KMS-11 (cell line): Measurements from ENCODE around the gene KRTAP10-9.

Experiments
- H2AFZ ChIP-seq: fragments of 200-600 bp; sonication (generic); 2 replicates; pipeline ENCODE4 v1.6.1; 2016; ENCODE audit warnings: antibody characterized with exemption, mixed run types, low read depth
- H3K27ac ChIP-seq: fragments of 200-600 bp; sonication (generic); 2 replicates; pipeline ENCODE4 v1.6.1; 2016; ENCODE audit warnings: mild to moderate bottlenecking, mixed run types
- H3K27me3 ChIP-seq: fragments of 200-600 bp; sonication (generic); 2 replicates; pipeline ENCODE4 v1.6.1; 2017; ENCODE audit warnings: mild to moderate bottlenecking, low read depth, mixed run types, moderate library complexity; ENCODE audit not compliant: insufficient read depth
- H3K36me3 ChIP-seq: fragments of 200-600 bp; sonication (generic); 2 replicates; pipeline ENCODE4 v1.6.1; 2017; ENCODE audit warnings: mild to moderate bottlenecking, mixed run types; ENCODE audit not compliant: insufficient read depth
- H3K4me1 ChIP-seq: fragments of 200-600 bp; sonication (generic); 2 replicates; pipeline ENCODE4 v1.6.1; 2016; ENCODE audit warnings: mild to moderate bottlenecking, low read depth, mixed run types; ENCODE audit not compliant: poor library complexity, severe bottlenecking
- H3K4me2 ChIP-seq: fragments of 200-600 bp; sonication (generic); 2 replicates; pipeline ENCODE4 v1.7.0; 2016; ENCODE audit warnings: mild to moderate bottlenecking, mixed run types
- H3K4me3 ChIP-seq: fragments of 200-600 bp; sonication (generic); IDR thresholded peaks from 2 replicates; pipeline ENCODE4 v1.6.1; 2017; ENCODE audit warnings: low read depth, low read length, mixed read lengths; ENCODE audit not compliant: insufficient read depth
- H3K79me2 ChIP-seq: fragments of 200-600 bp; sonication (generic); 2 replicates; pipeline ENCODE4 v1.6.1; 2016; ENCODE audit warnings: low read depth, mixed run types; ENCODE audit not compliant: insufficient read depth
- H3K9ac ChIP-seq: fragments of 200-600 bp; sonication (generic); 2 replicates; pipeline ENCODE4 v1.6.1; 2016; ENCODE audit warnings: mild to moderate bottlenecking, mixed run types
- H4K20me1 ChIP-seq: fragments of 200-600 bp; sonication (generic); 2 replicates; pipeline ENCODE4 v1.6.1; 2016; ENCODE audit warnings: mild to moderate bottlenecking, mixed run types; ENCODE audit not compliant: insufficient read depth
- CTCF ChIP-seq: fragments of 200-600 bp; sonication (generic); conservative IDR thresholded peaks from 2 replicates; pipeline ENCODE4 v1.6.1; 2017; ENCODE audit warnings: low read depth, mild to moderate bottlenecking, antibody characterized with exemption, low read length, moderate library complexity, mixed read lengths

Gene KRTAP10-9

DNA sequence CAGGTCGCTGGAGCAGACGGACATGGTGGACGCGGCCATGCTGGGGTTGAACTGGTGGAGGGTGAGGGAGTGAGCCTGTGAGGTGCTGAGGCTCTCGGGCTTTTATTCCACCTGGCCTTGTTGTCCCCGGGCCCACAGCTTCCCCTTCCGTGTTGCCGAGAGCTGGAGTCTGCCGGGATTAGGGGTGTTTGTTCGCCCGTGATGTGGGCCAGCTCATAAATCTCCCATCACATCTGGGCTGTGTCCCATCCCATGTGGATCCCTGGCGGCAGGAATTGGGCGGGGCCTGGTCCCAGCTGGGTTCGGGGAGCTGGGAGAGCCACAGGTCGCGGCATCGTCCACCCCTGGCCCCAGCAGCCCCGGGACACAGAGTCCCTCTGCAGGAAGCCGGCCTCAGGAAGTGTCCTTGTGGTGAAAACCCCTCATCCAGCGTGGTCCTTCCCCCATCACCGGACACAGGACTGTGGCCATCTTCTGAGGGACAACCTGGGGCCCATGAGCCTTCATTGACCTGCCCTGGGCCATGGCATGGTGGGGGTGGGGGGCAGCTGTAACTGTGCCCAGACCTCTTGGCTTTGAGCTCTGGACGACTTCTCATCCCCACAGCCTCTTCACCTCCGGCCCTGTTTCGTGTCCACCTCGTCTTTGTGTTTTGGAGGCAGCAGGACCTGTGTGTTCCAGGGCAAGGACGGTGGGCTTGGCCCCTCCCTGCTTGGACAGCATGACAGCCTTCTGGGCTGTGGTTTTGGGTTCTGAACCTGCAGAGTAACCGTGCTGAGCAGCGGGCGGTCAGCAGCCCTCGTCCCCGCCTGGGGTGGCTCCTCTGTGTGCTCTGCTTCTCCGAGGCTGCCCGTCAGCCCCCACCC, 34.2 kb upstream of the KRTAP10-9 start, which contains the start of gene KRTAP10-6:
TSS of gene KRTAP10-6 (minus strand) at position 60 of the 866 bp plus-strand sequence. CDS start at position 39, 21 bp downstream.
- Histone ChIP-seq H3K4me3 (no peak within 1 kb of the TSS), H3K27me3 (peaks cover 52% of the 10 kb centered on the region; the same call in 1 of the 2 replicates), H3K4me2 (no peak within 1 kb of the TSS), H3K4me1 (no peaks in the 10 kb centered on the region), H3K9ac (no peak within 1 kb of the TSS), H2AFZ (no peak within 1 kb of the TSS; the same call in 1 of the 2 replicates), H3K36me3 (no peaks in the 10 kb centered on the region), H3K79me2 (no peaks in the 10 kb centered on the region), H4K20me1 (no peaks in the 10 kb centered on the region), H3K27ac (no peak within 1 kb of the TSS)
- TF ChIP-seq CTCF, result no peak

- Histone ChIP-seq H3K27me3 (peaks cover 62% of the 10 kb centered on the region; the same call in 1 of the 2 replicates), H3K4me3 (no peak overlapping the region), H3K4me1 (no peaks in the 10 kb centered on the region), H3K9ac (no peak overlapping the region), H3K79me2 (no peaks in the 10 kb centered on the region), H3K36me3 (no peaks in the 10 kb centered on the region), H3K27ac (no peak overlapping the region), H4K20me1 (no peaks in the 10 kb centered on the region), H2AFZ (no peak overlapping the region), H3K4me2 (no peak overlapping the region)
- no peak for TF ChIP-seq CTCF
Measured at GRCh38 chr21:44593598-44594405, 33.1 kb upstream of the KRTAP10-9 start.

- Histone ChIP-seq H3K4me2 (no peak overlapping the region), H3K4me3 (no peak overlapping the region), H4K20me1 (no peaks in the 10 kb centered on the region)
Measured at GRCh38 chr21:44594406-44594916, 32.4 kb upstream of the KRTAP10-9 start.

More at GRCh38 chr21:44594406-44594916, 32.4 kb upstream of the KRTAP10-9 start:
- Histone ChIP-seq H2AFZ (no peak overlapping the region), H3K36me3 (no peaks in the 10 kb centered on the region), H3K9ac (no peak overlapping the region), H3K79me2 (no peaks in the 10 kb centered on the region), H3K27ac (no peak overlapping the region), H3K4me1 (no peaks in the 10 kb centered on the region), H3K27me3 (peaks cover 63% of the 10 kb centered on the region; the same call in 1 of the 2 replicates)
- no peak for TF ChIP-seq CTCF
